ENCODE results near the gene WDPCP.

DNA sequence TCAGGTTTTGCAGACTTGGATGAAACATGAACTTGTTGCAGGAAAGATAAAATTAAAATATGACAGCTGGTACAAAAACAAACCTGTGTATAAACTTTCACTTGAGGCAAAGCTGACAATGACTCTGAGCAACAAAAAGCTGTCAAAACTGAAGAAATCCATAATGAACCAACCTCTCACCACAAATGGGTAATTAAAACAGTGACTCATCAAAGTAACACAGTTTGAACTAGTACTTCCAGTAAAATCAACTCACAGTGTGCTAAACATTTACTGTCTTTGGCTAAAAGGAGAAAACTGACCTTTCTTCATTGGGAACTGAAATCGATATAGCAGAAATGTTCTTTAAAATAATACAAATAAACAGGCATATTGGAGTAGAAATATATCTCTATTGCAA lies 209.7 kb downstream of the WDPCP start:
- TF ChIP-seq CTCF (IDR thresholded peaks at IDR 0.05): no peak
- TF ChIP-seq POLR2AphosphoS5 (IDR thresholded peaks at IDR 0.05): no peak
- no peak for TF ChIP-seq POLR2A (IDR thresholded peaks at IDR 0.05)
